Measurements from ENCODE around the gene ARHGAP26.

The ARHGAP26 gene

GRCh38 chr5:143106174-143106573 is 336.0 kb downstream of the ARHGAP26 start:
- H3K4me3 ChIP-seq (ENCODE audit: low read depth, low read length), result no peak overlapping the region
- peak; percentile 74 for TF ChIP-seq CTCF (IDR thresholded peaks at IDR 0.05; ENCODE audit: control insufficient read depth, extremely low read depth, insufficient read depth)
- DNase-seq (ENCODE audit: low read depth), result peak; percentile 50

GRCh38 chr5:143108498-143109128 is 338.4 kb downstream of the ARHGAP26 start:
- TF ChIP-seq CTCF (IDR thresholded peaks at IDR 0.05; ENCODE audit: control insufficient read depth, extremely low read depth, insufficient read depth), result no peak
- no peak overlapping the region for H3K4me3 ChIP-seq (ENCODE audit: low read depth, low read length)
- peak; percentile 85 for DNase-seq (ENCODE audit: low read depth)

- H3K4me3 ChIP-seq (ENCODE audit: low read depth, low read length), result no peak overlapping the region
- no peak for DNase-seq (ENCODE audit: low read depth)
- no peak for TF ChIP-seq CTCF (IDR thresholded peaks at IDR 0.05; ENCODE audit: control insufficient read depth, extremely low read depth, insufficient read depth)
These were observed 340.4 kb downstream of the ARHGAP26 start for GRCh38 chr5:143110591-143110990.

GRCh38 chr5:143111799-143112198 is 341.6 kb downstream of the ARHGAP26 start:
- no peak for TF ChIP-seq CTCF (IDR thresholded peaks at IDR 0.05; ENCODE audit: control insufficient read depth, extremely low read depth, insufficient read depth)
- no peak for DNase-seq (ENCODE audit: low read depth)

GRCh38 chr5:143113461-143113860 is 343.3 kb downstream of the ARHGAP26 start:
- no peak overlapping the region for H3K4me3 ChIP-seq (ENCODE audit: low read depth, low read length)
- TF ChIP-seq CTCF (IDR thresholded peaks at IDR 0.05; ENCODE audit: control insufficient read depth, extremely low read depth, insufficient read depth), result no peak
- no peak for DNase-seq (ENCODE audit: low read depth)

More at GRCh38 chr5:143111799-143112198, 341.6 kb downstream of the ARHGAP26 start:
- H3K4me3 ChIP-seq (ENCODE audit: low read depth, low read length), result no peak overlapping the region

- no peak for DNase-seq (ENCODE audit: low read depth)
- no peak for TF ChIP-seq CTCF (IDR thresholded peaks at IDR 0.05; ENCODE audit: control insufficient read depth, extremely low read depth, insufficient read depth)
- H3K4me3 ChIP-seq (ENCODE audit: low read depth, low read length), result no peak overlapping the region
These were observed 344.3 kb downstream of the ARHGAP26 start for GRCh38 chr5:143114481-143114880.

- no peak for DNase-seq (ENCODE audit: low read depth)
- TF ChIP-seq CTCF (IDR thresholded peaks at IDR 0.05; ENCODE audit: control insufficient read depth, extremely low read depth, insufficient read depth), result no peak
- H3K4me3 ChIP-seq (ENCODE audit: low read depth, low read length), result no peak overlapping the region
These were observed 345.2 kb downstream of the ARHGAP26 start for GRCh38 chr5:143115381-143115780.

Data from LNCaP clone FGC (cell line).